Body of pancreas (tissue), 4 donors: ENCODE results near the gene BAG5. TPM values are rescaled to one million over a fixed set of nuclear protein-coding genes. Genes with fewer than 3 reads are reported as not detected.

Source experiments
- ATAC-seq: fragments of 150-250 bp; one replicate; pipeline ENCODE4 v1.9.1; 2016
- DNase-seq, 4 donors: peaks; one replicate each; pipeline ENCODE4 v3.0.0-alpha.2; 2019
- H3K27ac ChIP-seq, 4 donors: fragments of 200-600 bp; sonication (generic); 1 replicate in 3 of 4; 2 replicates in 1 of 4; pipeline versions ENCODE4 v1.5.1 to v1.6.1; 2016 to 2019; ENCODE audit warnings: mild to moderate bottlenecking in 1 of 4, mixed read lengths in 1 of 4, moderate library complexity in 1 of 4
- H3K27me3 ChIP-seq, 2 donors: fragments of 200-600 bp; sonication (generic); one replicate each; pipeline ENCODE4 v1.6.0; 2016; ENCODE audit warnings: mild to moderate bottlenecking in 1 of 2
- H3K36me3 ChIP-seq, 2 donors: fragments of 200-600 bp; sonication (generic); replicated peaks in 1 of 2; 2 replicates each; pipeline ENCODE4 v1.5.1; 2016; ENCODE audit warnings: low read depth in 2 of 2; ENCODE audit not compliant: insufficient read depth in 1 of 2
- H3K4me1 ChIP-seq: fragments of 200-600 bp; sonication (generic); one replicate; pipeline ENCODE4 v1.6.0; 2016
- H3K4me3 ChIP-seq, 2 donors: fragments of 200-600 bp; sonication (generic); 1 replicate in 1 of 2; 2 replicates in 1 of 2; pipeline ENCODE4 v1.5.1; 2016 to 2019
- H3K9me3 ChIP-seq, 3 donors: fragments of 200-600 bp; sonication (generic); 1 replicate in 2 of 3; 2 replicates in 1 of 3; pipeline ENCODE4 v1.5.1; 2016
- CTCF ChIP-seq, 7 experiments: fragments of 450-650 bp in 4 of 7; fragments of 200-600 bp in 3 of 7; sonication (generic) in 3 of 7; IDR thresholded peaks; one replicate each; pipeline ENCODE4 v1.5.1; 2016 to 2019; ENCODE audit warnings: antibody characterized with exemption in 7 of 7
- POLR2A ChIP-seq, 3 donors: fragments of 450-650 bp; IDR thresholded peaks; one replicate each; pipeline ENCODE4 v1.6.1; 2016; ENCODE audit warnings: antibody characterized with exemption in 3 of 3, mild to moderate bottlenecking in 2 of 3
- WGBS, 2 donors: methylation state at CpG; one replicate each; pipeline ENCODE4 v1.1.5; 2017; 5-methylcytosine and 5-hydroxymethylcytosine counted together
- intact Hi-C: fragments of 100-400 bp; cut with DNase I; formaldehyde crosslinking; loops from one replicate; pipeline ENCODE4 v1.15.1; 2023
- total RNA-seq, 2 donors: library from RNA; depleted of rRNA; stranded (reverse); fragments of >200 nt; gene quantifications; one replicate each; pipeline ENCODE4 v1.1.0, GENCODE V29; 2016

Gene BAG5
- total RNA-seq, 2 donors from 2014 or later: 9.9 to 11.9 TPM

GRCh38 chr14:103519043-103519836, 43.2 kb downstream of the BAG5 start:
- H3K4me3 ChIP-seq: no peak overlapping the region
- no peaks in the 10 kb centered on the region for H3K27me3 ChIP-seq
- ATAC-seq (no peak), DNase-seq (peak in 1 of 4 donors; percentile 13)
- WGBS, 2 donors: 53 to 54% methylated on average over 10 to 13 of the region's 13 CpGs
- intact Hi-C loops: loop anchor here (5.0 kb wide), 1 partner anchor 33 kb away; no protein-coding TSS in a partner anchor
- H3K4me1 ChIP-seq: peaks cover 58% of the 10 kb centered on the region
- TF ChIP-seq POLR2A (IDR thresholded peaks at IDR 0.05) (no peak), CTCF (IDR thresholded peaks at IDR 0.05) (no peak)
- peak overlapping the region in 2 of 4 donors; percentile 16 to 80 for H3K27ac ChIP-seq
- H3K36me3 ChIP-seq: no peaks in the 10 kb centered on the region
- H3K9me3 ChIP-seq: no peaks in the 10 kb centered on the region

- Histone ChIP-seq H3K36me3 (no peaks in the 10 kb centered on the region), H3K27ac (peak overlapping the region in 2 of 4 donors; percentile 7 to 16), H3K4me1 (peaks cover 51% of the 10 kb centered on the region), H3K27me3 (no peaks in the 10 kb centered on the region), H3K9me3 (no peaks in the 10 kb centered on the region), H3K4me3 (no peak overlapping the region)
- intact Hi-C loops: loop anchor here (5.0 kb wide), 1 partner anchor 34 kb away; no protein-coding TSS in a partner anchor
- TF ChIP-seq POLR2A (IDR thresholded peaks at IDR 0.05) (no peak), CTCF (IDR thresholded peaks at IDR 0.05) (peak; percentile 85 to 95 (median 90))
- WGBS, 2 donors: 30 to 68% methylated on average over 3 to 9 of the region's 9 CpGs
- DNase-seq: peak; percentile 62 to 75 (median 72)
- peak; percentile 26 for ATAC-seq
Measured at GRCh38 chr14:103518422-103519042, 43.9 kb downstream of the BAG5 start.

GRCh38 chr14:103517721-103518421, 44.6 kb downstream of the BAG5 start:
- Histone ChIP-seq H3K27ac (peak overlapping the region in 1 of 4 donors; percentile 7), H3K9me3 (no peaks in the 10 kb centered on the region), H3K4me1 (peaks cover 53% of the 10 kb centered on the region), H3K4me3 (no peak overlapping the region), H3K36me3 (no peaks in the 10 kb centered on the region), H3K27me3 (no peaks in the 10 kb centered on the region)
- intact Hi-C loops: loop anchor here (5.0 kb wide), 1 partner anchor 34 kb away; no protein-coding TSS in a partner anchor
- WGBS, 2 donors: 44 to 48% methylated on average over 13 to 19 of the region's 20 CpGs
- TF ChIP-seq CTCF (IDR thresholded peaks at IDR 0.05) (no peak), POLR2A (IDR thresholded peaks at IDR 0.05) (no peak)
- ATAC-seq: no peak
- peak in 2 of 4 donors; percentile 44 to 57 for DNase-seq

- no peaks in the 10 kb centered on the region for H3K27me3 ChIP-seq
- no peaks in the 10 kb centered on the region for H3K36me3 ChIP-seq
- no peak for TF ChIP-seq POLR2A (IDR thresholded peaks at IDR 0.05)
- no peak for TF ChIP-seq CTCF (IDR thresholded peaks at IDR 0.05)
- ATAC-seq (no peak), DNase-seq (no peak)
- WGBS, 2 donors: 60 to 77% methylated on average over 1 to 10 of the region's 10 CpGs
- H3K27ac ChIP-seq: no peak overlapping the region
- intact Hi-C loops: loop anchor here (5.0 kb wide), 1 partner anchor 35 kb away; no protein-coding TSS in a partner anchor
- no peaks in the 10 kb centered on the region for H3K9me3 ChIP-seq
- H3K4me1 ChIP-seq: peaks cover 55% of the 10 kb centered on the region
- H3K4me3 ChIP-seq: no peak overlapping the region
Measured at GRCh38 chr14:103517174-103517566, 45.3 kb downstream of the BAG5 start.
